H1 (cell line): ENCODE results near the gene KCNQ1. TPM values are rescaled to one million over a fixed set of nuclear protein-coding genes. Genes with fewer than 3 reads are reported as not detected.

Experiments used
- FOSL1 ChIP-seq: IDR thresholded peaks from 2 replicates; pipeline ENCODE4 v1.6.1; 2011; ENCODE audit warnings: mild to moderate bottlenecking, low read depth, low read length, moderate library complexity; ENCODE audit not compliant: insufficient read depth
- POU5F1 ChIP-seq: IDR thresholded peaks from 2 replicates; pipeline ENCODE4 v1.6.1; 2011; ENCODE audit warnings: low read depth, mild to moderate bottlenecking, low read length, moderate library complexity
- RBBP5 ChIP-seq: IDR thresholded peaks from 2 replicates; pipeline ENCODE4 v1.7.1; 2012; ENCODE audit warnings: low read depth, mild to moderate bottlenecking, inconsistent platforms, low read length, moderate library complexity, borderline replicate concordance
- SIRT6 ChIP-seq: IDR thresholded peaks from one replicate; pipeline ENCODE4 v1.7.1; 2012; ENCODE audit warnings: low read length, inconsistent platforms
- SRF ChIP-seq: IDR thresholded peaks from 2 replicates; pipeline ENCODE4 v1.6.1; 2011; ENCODE audit warnings: mild to moderate bottlenecking, low read depth, low read length, moderate library complexity
- YY1 ChIP-seq: IDR thresholded peaks from 2 replicates; pipeline ENCODE4 v1.6.1; 2011; ENCODE audit warnings: low read depth, mild to moderate bottlenecking, low read length
- polyA plus RNA-seq, 7 experiments: library from polyadenylated mRNA; depleted of rRNA in 3 of 7; stranded (reverse) in 5 of 7; unstranded in 2 of 7; fragments of >200 nt in 5 of 7; fragments of 200-250 nt in 2 of 7; gene quantifications; 1 replicate in 5 of 7; 2 replicates in 1 of 7; 4 replicates in 1 of 7; pipeline versions ENCODE4 v1.2.1 to v1.2.3, GENCODE V29; 2011 to 2013; ENCODE audit warnings: missing spikeins in 2 of 7, mixed read lengths in 2 of 7
- total RNA-seq: library from RNA; stranded (reverse); fragmentation: NEBNext Ultra II Directional; extraction: Animal tissue kit (Norgen Biotek cat#: 25700); gene quantifications from 2 replicates; pipeline ENCODE4 v1.2.1, GENCODE V29; 2021
- TF ChIP-seq, protein P1 (sequence below): fragments of 300-600 bp; sonication (generic); IDR thresholded peaks from 2 replicates; pipeline ENCODE4 v1.7.1; 2012; ENCODE audit warnings: low read length, moderate library complexity, mild to moderate bottlenecking, inconsistent platforms; ENCODE audit not compliant: insufficient replicate concordance
- TF ChIP-seq, protein P2 (sequence below), 3 experiments: IDR thresholded peaks; 1 replicate in 2 of 3; 2 replicates in 1 of 3; pipeline versions ENCODE4 v1.5.1 to v1.6.1; 2011; ENCODE audit warnings: low read length in 3 of 3, mild to moderate bottlenecking in 3 of 3, inconsistent platforms in 2 of 3, low read depth in 1 of 3, moderate library complexity in 1 of 3; ENCODE audit not compliant: insufficient read depth in 1 of 3; ENCODE audit errors: control extremely low read depth in 1 of 3

Gene KCNQ1
- total and polyA plus RNA-seq, 2 of the 8 experiments (the other 6 are each of a cell fraction or from before 2014, with no cell fraction given): 1.9 to 2.0 TPM

GRCh38 chr11:2747248-2748027 lies 302.6 kb downstream of the KCNQ1 start (continued):
- TF ChIP-seq, protein P1, sequence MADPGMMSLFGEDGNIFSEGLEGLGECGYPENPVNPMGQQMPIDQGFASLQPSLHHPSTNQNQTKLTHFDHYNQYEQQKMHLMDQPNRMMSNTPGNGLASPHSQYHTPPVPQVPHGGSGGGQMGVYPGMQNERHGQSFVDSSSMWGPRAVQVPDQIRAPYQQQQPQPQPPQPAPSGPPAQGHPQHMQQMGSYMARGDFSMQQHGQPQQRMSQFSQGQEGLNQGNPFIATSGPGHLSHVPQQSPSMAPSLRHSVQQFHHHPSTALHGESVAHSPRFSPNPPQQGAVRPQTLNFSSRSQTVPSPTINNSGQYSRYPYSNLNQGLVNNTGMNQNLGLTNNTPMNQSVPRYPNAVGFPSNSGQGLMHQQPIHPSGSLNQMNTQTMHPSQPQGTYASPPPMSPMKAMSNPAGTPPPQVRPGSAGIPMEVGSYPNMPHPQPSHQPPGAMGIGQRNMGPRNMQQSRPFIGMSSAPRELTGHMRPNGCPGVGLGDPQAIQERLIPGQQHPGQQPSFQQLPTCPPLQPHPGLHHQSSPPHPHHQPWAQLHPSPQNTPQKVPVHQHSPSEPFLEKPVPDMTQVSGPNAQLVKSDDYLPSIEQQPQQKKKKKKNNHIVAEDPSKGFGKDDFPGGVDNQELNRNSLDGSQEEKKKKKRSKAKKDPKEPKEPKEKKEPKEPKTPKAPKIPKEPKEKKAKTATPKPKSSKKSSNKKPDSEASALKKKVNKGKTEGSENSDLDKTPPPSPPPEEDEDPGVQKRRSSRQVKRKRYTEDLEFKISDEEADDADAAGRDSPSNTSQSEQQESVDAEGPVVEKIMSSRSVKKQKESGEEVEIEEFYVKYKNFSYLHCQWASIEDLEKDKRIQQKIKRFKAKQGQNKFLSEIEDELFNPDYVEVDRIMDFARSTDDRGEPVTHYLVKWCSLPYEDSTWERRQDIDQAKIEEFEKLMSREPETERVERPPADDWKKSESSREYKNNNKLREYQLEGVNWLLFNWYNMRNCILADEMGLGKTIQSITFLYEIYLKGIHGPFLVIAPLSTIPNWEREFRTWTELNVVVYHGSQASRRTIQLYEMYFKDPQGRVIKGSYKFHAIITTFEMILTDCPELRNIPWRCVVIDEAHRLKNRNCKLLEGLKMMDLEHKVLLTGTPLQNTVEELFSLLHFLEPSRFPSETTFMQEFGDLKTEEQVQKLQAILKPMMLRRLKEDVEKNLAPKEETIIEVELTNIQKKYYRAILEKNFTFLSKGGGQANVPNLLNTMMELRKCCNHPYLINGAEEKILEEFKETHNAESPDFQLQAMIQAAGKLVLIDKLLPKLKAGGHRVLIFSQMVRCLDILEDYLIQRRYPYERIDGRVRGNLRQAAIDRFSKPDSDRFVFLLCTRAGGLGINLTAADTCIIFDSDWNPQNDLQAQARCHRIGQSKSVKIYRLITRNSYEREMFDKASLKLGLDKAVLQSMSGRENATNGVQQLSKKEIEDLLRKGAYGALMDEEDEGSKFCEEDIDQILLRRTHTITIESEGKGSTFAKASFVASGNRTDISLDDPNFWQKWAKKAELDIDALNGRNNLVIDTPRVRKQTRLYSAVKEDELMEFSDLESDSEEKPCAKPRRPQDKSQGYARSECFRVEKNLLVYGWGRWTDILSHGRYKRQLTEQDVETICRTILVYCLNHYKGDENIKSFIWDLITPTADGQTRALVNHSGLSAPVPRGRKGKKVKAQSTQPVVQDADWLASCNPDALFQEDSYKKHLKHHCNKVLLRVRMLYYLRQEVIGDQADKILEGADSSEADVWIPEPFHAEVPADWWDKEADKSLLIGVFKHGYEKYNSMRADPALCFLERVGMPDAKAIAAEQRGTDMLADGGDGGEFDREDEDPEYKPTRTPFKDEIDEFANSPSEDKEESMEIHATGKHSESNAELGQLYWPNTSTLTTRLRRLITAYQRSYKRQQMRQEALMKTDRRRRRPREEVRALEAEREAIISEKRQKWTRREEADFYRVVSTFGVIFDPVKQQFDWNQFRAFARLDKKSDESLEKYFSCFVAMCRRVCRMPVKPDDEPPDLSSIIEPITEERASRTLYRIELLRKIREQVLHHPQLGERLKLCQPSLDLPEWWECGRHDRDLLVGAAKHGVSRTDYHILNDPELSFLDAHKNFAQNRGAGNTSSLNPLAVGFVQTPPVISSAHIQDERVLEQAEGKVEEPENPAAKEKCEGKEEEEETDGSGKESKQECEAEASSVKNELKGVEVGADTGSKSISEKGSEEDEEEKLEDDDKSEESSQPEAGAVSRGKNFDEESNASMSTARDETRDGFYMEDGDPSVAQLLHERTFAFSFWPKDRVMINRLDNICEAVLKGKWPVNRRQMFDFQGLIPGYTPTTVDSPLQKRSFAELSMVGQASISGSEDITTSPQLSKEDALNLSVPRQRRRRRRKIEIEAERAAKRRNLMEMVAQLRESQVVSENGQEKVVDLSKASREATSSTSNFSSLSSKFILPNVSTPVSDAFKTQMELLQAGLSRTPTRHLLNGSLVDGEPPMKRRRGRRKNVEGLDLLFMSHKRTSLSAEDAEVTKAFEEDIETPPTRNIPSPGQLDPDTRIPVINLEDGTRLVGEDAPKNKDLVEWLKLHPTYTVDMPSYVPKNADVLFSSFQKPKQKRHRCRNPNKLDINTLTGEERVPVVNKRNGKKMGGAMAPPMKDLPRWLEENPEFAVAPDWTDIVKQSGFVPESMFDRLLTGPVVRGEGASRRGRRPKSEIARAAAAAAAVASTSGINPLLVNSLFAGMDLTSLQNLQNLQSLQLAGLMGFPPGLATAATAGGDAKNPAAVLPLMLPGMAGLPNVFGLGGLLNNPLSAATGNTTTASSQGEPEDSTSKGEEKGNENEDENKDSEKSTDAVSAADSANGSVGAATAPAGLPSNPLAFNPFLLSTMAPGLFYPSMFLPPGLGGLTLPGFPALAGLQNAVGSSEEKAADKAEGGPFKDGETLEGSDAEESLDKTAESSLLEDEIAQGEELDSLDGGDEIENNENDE: no peak
- TF ChIP-seq FOSL1 (no peak), RBBP5 (no peak), SRF (no peak), POU5F1 (no peak), SIRT6 (no peak), YY1 (no peak)
- TF ChIP-seq, protein P2, sequence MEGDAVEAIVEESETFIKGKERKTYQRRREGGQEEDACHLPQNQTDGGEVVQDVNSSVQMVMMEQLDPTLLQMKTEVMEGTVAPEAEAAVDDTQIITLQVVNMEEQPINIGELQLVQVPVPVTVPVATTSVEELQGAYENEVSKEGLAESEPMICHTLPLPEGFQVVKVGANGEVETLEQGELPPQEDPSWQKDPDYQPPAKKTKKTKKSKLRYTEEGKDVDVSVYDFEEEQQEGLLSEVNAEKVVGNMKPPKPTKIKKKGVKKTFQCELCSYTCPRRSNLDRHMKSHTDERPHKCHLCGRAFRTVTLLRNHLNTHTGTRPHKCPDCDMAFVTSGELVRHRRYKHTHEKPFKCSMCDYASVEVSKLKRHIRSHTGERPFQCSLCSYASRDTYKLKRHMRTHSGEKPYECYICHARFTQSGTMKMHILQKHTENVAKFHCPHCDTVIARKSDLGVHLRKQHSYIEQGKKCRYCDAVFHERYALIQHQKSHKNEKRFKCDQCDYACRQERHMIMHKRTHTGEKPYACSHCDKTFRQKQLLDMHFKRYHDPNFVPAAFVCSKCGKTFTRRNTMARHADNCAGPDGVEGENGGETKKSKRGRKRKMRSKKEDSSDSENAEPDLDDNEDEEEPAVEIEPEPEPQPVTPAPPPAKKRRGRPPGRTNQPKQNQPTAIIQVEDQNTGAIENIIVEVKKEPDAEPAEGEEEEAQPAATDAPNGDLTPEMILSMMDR (IDR thresholded peaks at IDR 0.05; ENCODE audit: control extremely low read depth in 1 of 3, insufficient read depth in 1 of 3, low read depth in 1 of 3, low read length in 3 of 3): no peak
